ENCODE data around the gene COL8A1. TPM values are rescaled to one million over a fixed set of nuclear protein-coding genes. Genes with fewer than 3 reads are reported as not detected.

Gene COL8A1
- total and polyA plus RNA-seq, 10 of the 15 experiments (the other 5 are each of a cell fraction or from before 2014, with no cell fraction given) = 0.04 to 0.73 (median 0.10) TPM; not detected in 5

DNA sequence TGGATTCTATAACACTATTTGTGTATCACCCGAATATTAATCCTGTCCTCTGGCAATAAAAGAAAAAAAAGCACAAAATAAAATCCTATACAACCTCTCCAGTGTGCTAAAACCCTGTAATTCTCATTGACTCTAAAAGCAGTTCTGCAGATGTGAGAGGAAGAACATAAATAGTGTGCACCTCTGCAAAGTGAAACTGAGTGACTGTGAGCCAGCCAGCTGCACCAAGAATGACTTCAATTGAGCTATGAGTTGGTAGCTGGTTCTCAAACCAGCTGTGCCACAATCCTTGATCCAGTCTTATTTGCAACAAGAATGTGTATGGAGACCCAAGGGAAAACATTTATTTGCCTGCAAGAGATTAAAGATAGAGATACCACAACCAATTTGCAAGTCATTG, 31.2 kb upstream of the COL8A1 start (continued):
- TF ChIP-seq, protein P1, sequence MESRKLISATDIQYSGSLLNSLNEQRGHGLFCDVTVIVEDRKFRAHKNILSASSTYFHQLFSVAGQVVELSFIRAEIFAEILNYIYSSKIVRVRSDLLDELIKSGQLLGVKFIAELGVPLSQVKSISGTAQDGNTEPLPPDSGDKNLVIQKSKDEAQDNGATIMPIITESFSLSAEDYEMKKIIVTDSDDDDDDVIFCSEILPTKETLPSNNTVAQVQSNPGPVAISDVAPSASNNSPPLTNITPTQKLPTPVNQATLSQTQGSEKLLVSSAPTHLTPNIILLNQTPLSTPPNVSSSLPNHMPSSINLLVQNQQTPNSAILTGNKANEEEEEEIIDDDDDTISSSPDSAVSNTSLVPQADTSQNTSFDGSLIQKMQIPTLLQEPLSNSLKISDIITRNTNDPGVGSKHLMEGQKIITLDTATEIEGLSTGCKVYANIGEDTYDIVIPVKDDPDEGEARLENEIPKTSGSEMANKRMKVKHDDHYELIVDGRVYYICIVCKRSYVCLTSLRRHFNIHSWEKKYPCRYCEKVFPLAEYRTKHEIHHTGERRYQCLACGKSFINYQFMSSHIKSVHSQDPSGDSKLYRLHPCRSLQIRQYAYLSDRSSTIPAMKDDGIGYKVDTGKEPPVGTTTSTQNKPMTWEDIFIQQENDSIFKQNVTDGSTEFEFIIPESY (IDR thresholded peaks at IDR 0.05) = no peak
- TF ChIP-seq WRNIP1 (IDR thresholded peaks at IDR 0.05; ENCODE audit: borderline replicate concordance, low read depth, low read length) = no peak
- no peak for TF ChIP-seq ASH2L (IDR thresholded peaks at IDR 0.05; ENCODE audit: borderline replicate concordance, low read depth)

DNA sequence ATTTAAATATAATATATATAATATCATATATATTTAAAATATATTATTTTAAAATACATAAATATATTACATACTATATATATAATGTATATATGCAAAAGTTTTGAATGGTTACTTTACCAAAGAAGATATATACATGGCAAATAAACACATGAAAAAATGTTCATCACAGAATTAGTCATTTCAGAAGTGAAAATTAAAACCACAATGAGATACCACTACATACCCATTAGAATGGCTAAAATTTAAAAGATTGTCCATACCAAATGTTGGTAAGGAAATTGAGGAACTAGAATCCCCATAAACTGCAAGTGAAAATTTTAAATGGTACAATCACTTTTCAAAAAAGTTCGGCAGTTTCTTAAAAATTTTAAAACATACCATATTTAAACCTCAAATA, 23.6 kb upstream of the COL8A1 start:
- CTCF ChIA-PET = interaction anchor here (1.0 kb wide), 1 partner anchor 30 kb away, joined by 3 read pairs; no protein-coding TSS in a partner anchor
- no peak overlapping the region for H2AFZ ChIP-seq (ENCODE audit: control insufficient read depth, low read depth, low read length)
- in situ Hi-C loops (cut with MboI) = no loop called here
- no peak overlapping the region for H3K9ac ChIP-seq (ENCODE audit: control insufficient read depth, insufficient read depth, low read length)
- FAIRE-seq = no peak
- no peak overlapping the region for H3K4me3 ChIP-seq
- BruUV-seq (replicated peaks) = no TSS peak
- no peak for DNase-seq (ENCODE audit: low read depth, low spot score)
- ATAC-seq = no peak
- H3K4me2 ChIP-seq (ENCODE audit: control insufficient read depth, insufficient read depth) = no peak overlapping the region
- RAD21 ChIA-PET (ENCODE audit: unreplicated experiment) = no interaction called here
- SMC1A ChIA-PET (ENCODE audit: uncharacterized antibody, unreplicated experiment) = no interaction called here
- H3K36me3 ChIP-seq (ENCODE audit: control insufficient read depth in 2 of 2, insufficient read depth in 2 of 2, low read length in 1 of 2) = no peaks in the 10 kb centered on the region
- intact Hi-C loops (cut with micrococcal nuclease; ENCODE audit: unreplicated experiment) = no loop called here
- 45% methylated on average over 1 of the region's 1 CpG for WGBS (ENCODE audit: insufficient coverage, insufficient replicate concordance, low lambda C conversion rate, missing lambda C conversion rate)
- H3K27ac ChIP-seq (ENCODE audit: control insufficient read depth, insufficient read depth) = no peak overlapping the region
- POLR2A ChIA-PET = no interaction called here
- H3K9me3 ChIP-seq (replicated peaks; ENCODE audit: control insufficient read depth, insufficient read depth, low read length) = no peaks in the 10 kb centered on the region
- no peaks in the 10 kb centered on the region for H3K79me2 ChIP-seq (ENCODE audit: control insufficient read depth, insufficient read depth, low read length)
- no peaks in the 10 kb centered on the region for H4K20me1 ChIP-seq (ENCODE audit: control insufficient read depth, insufficient read depth)
- no peaks in the 10 kb centered on the region for H3K4me1 ChIP-seq (ENCODE audit: control insufficient read depth, insufficient read depth, low read length)
- no peak for TF ChIP-seq RB1 (IDR thresholded peaks at IDR 0.05; ENCODE audit: borderline replicate concordance)
- no peak for TF ChIP-seq RCOR1 (conservative IDR thresholded peaks at IDR 0.05; ENCODE audit: low read depth, low read length)
- TF ChIP-seq POU2F2 (IDR thresholded peaks at IDR 0.05; ENCODE audit: borderline replicate concordance, low read depth, low read length) = no peak
- TF ChIP-seq CBX3 (IDR thresholded peaks at IDR 0.05; ENCODE audit: borderline replicate concordance, low read depth) = no peak
- TF ChIP-seq CHD1 (IDR thresholded peaks at IDR 0.05; ENCODE audit: low read depth, low read length) = no peak
- TF ChIP-seq, protein P2, sequence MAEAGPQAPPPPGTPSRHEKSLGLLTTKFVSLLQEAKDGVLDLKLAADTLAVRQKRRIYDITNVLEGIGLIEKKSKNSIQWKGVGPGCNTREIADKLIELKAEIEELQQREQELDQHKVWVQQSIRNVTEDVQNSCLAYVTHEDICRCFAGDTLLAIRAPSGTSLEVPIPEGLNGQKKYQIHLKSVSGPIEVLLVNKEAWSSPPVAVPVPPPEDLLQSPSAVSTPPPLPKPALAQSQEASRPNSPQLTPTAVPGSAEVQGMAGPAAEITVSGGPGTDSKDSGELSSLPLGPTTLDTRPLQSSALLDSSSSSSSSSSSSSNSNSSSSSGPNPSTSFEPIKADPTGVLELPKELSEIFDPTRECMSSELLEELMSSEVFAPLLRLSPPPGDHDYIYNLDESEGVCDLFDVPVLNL (IDR thresholded peaks at IDR 0.05; ENCODE audit: low read depth, low read length) = no peak
- TF ChIP-seq, protein P3, sequence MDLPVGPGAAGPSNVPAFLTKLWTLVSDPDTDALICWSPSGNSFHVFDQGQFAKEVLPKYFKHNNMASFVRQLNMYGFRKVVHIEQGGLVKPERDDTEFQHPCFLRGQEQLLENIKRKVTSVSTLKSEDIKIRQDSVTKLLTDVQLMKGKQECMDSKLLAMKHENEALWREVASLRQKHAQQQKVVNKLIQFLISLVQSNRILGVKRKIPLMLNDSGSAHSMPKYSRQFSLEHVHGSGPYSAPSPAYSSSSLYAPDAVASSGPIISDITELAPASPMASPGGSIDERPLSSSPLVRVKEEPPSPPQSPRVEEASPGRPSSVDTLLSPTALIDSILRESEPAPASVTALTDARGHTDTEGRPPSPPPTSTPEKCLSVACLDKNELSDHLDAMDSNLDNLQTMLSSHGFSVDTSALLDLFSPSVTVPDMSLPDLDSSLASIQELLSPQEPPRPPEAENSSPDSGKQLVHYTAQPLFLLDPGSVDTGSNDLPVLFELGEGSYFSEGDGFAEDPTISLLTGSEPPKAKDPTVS (IDR thresholded peaks at IDR 0.05; ENCODE audit: low read depth, low read length) = no peak
- no peak for TF ChIP-seq PML (IDR thresholded peaks at IDR 0.05; ENCODE audit: low read length)
- TF ChIP-seq, protein P4, sequence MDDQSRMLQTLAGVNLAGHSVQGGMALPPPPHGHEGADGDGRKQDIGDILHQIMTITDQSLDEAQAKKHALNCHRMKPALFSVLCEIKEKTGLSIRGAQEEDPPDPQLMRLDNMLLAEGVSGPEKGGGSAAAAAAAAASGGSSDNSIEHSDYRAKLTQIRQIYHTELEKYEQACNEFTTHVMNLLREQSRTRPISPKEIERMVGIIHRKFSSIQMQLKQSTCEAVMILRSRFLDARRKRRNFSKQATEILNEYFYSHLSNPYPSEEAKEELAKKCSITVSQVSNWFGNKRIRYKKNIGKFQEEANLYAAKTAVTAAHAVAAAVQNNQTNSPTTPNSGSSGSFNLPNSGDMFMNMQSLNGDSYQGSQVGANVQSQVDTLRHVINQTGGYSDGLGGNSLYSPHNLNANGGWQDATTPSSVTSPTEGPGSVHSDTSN (IDR thresholded peaks at IDR 0.05; ENCODE audit: insufficient replicate concordance, low read depth, low read length) = no peak
- TF ChIP-seq, protein P5, sequence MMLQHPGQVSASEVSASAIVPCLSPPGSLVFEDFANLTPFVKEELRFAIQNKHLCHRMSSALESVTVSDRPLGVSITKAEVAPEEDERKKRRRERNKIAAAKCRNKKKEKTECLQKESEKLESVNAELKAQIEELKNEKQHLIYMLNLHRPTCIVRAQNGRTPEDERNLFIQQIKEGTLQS (IDR thresholded peaks at IDR 0.05; ENCODE audit: borderline replicate concordance, extremely low read depth, low read depth, low read length) = no peak
- TF ChIP-seq BACH1 (IDR thresholded peaks at IDR 0.05; ENCODE audit: borderline replicate concordance) = no peak
- no peak for TF ChIP-seq NR2C1 (IDR thresholded peaks at IDR 0.05)
- no peak for TF ChIP-seq CHD2 (IDR thresholded peaks at IDR 0.05; ENCODE audit: borderline replicate concordance, low read depth, low read length)
- TF ChIP-seq, protein P6, sequence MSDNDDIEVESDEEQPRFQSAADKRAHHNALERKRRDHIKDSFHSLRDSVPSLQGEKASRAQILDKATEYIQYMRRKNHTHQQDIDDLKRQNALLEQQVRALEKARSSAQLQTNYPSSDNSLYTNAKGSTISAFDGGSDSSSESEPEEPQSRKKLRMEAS (IDR thresholded peaks at IDR 0.05; ENCODE audit: low read depth, low read length) = no peak
- TF ChIP-seq BMI1 (IDR thresholded peaks at IDR 0.05; ENCODE audit: borderline replicate concordance) = no peak
- H3K27me3 ChIP-seq (replicated peaks in 1 of 2; ENCODE audit: control insufficient read depth in 2 of 2, insufficient read depth in 2 of 2, low read length in 1 of 2) = no peaks in the 10 kb centered on the region

Measured in GM12878 (cell line).